Endothelial cell of umbilical vein (primary cell): ENCODE data around the gene ZNF311. TPM values are rescaled to one million over a fixed set of nuclear protein-coding genes. Genes with fewer than 3 reads are reported as not detected.

ENCODE experiments used
- BruUV-seq: library from RNA; stranded (reverse); fragments of 400-500 nt; replicated peaks from 2 replicates; lab custom pipeline; 2021; lab: Mats Ljungman, UMichigan
- CTCF ChIA-PET: fragments of 300-600, 350-600 bp; sonication (Branson Sonifier 250); formaldehyde crosslinking; loops from one replicate; lab custom pipeline; 2021; ENCODE audit warnings: antibody characterized with exemption, inconsistent platforms; lab: Charles Lee
- POLR2A ChIA-PET: fragments of 300-600, 350-600 bp; sonication (Branson Sonifier 250); formaldehyde crosslinking; loops from one replicate; lab custom pipeline; 2021; ENCODE audit warnings: antibody characterized with exemption, inconsistent platforms; lab: Charles Lee
- DNase-seq: peaks from one replicate; pipeline ENCODE4 v3.0.0-alpha.2; 2011; ENCODE audit warnings: low read depth, low spot score
- FAIRE-seq: peaks from 2 replicates; lab custom pipeline; 2011; peaks lifted over from hg19 to GRCh38; lab: Jason Lieb, UNC
- H2AFZ ChIP-seq: 2 replicates; pipeline ENCODE4 v1.6.0; 2012; ENCODE audit warnings: low read depth, low read length, control low read depth, inconsistent platforms
- H3K27ac ChIP-seq: 2 replicates; pipeline ENCODE4 v1.5.1; 2011; ENCODE audit warnings: low read depth, mild to moderate bottlenecking, control low read depth, low read length, moderate library complexity; ENCODE audit not compliant: insufficient read depth
- H3K27me3 ChIP-seq, 2 experiments: 2 replicates each; pipeline versions ENCODE4 v1.6.0 to v1.6.1; 2011; ENCODE audit warnings: low read length in 2 of 2, mixed read lengths in 1 of 2; ENCODE audit not compliant: control insufficient read depth in 2 of 2, insufficient read depth in 2 of 2
- H3K36me3 ChIP-seq, 2 experiments: 2 replicates in 1 of 2; 3 replicates in 1 of 2; pipeline ENCODE4 v1.5.1; 2011; ENCODE audit warnings: low read length in 2 of 2, mild to moderate bottlenecking in 1 of 2, moderate library complexity in 1 of 2; ENCODE audit not compliant: control insufficient read depth in 2 of 2, insufficient read depth in 2 of 2; ENCODE audit errors: extremely low read depth in 1 of 2
- H3K4me1 ChIP-seq: 3 replicates; pipeline ENCODE4 v1.5.1; 2011; ENCODE audit warnings: mild to moderate bottlenecking, low read length; ENCODE audit not compliant: control insufficient read depth, insufficient read depth; ENCODE audit errors: extremely low read depth
- H3K4me2 ChIP-seq: 2 replicates; pipeline ENCODE4 v1.6.1; 2011; ENCODE audit warnings: low read length, control low read depth, mixed read lengths; ENCODE audit not compliant: insufficient read depth
- H3K4me3 ChIP-seq, 3 experiments: fragments of 200-600 bp in 1 of 3; sonication (generic), shearing (Covaris generic) in 1 of 3; replicated peaks in 1 of 3; 2 replicates each; pipeline ENCODE4 v1.5.1; 2011 to 2016; ENCODE audit warnings: control low read depth in 3 of 3, low read length in 3 of 3, mild to moderate bottlenecking in 2 of 3, inconsistent platforms in 1 of 3, low read depth in 1 of 3, moderate library complexity in 1 of 3; ENCODE audit not compliant: insufficient read depth in 1 of 3
- H3K79me2 ChIP-seq: 2 replicates; pipeline ENCODE4 v1.6.0; 2012; ENCODE audit warnings: low read length, inconsistent platforms; ENCODE audit not compliant: control insufficient read depth, insufficient read depth
- H3K9ac ChIP-seq: replicated peaks from 2 replicates; pipeline ENCODE3; 2011; ENCODE audit warnings: low read length, control low read depth; ENCODE audit not compliant: insufficient read depth; ENCODE audit errors: extremely low read depth
- H3K9me1 ChIP-seq: replicated peaks from 3 replicates; pipeline ENCODE4 v1.6.0; 2011; ENCODE audit warnings: mild to moderate bottlenecking, low read length; ENCODE audit not compliant: control insufficient read depth, insufficient read depth; ENCODE audit errors: extremely low read depth
- H3K9me3 ChIP-seq: replicated peaks from 2 replicates; pipeline ENCODE4 v1.5.1; 2012; ENCODE audit warnings: low read length, inconsistent platforms; ENCODE audit not compliant: control insufficient read depth, insufficient read depth
- H4K20me1 ChIP-seq: replicated peaks from 2 replicates; pipeline ENCODE3; 2011; ENCODE audit warnings: mild to moderate bottlenecking, low read length; ENCODE audit not compliant: control insufficient read depth, insufficient read depth; ENCODE audit errors: extremely low read depth
- CTCF ChIP-seq, 2 donors: IDR thresholded peaks; 1 replicate in 1 of 2; 2 replicates in 1 of 2; pipeline ENCODE4 v1.5.1; 2011; ENCODE audit warnings: low read length in 2 of 2, mild to moderate bottlenecking in 2 of 2, moderate library complexity in 2 of 2, control low read depth in 1 of 2, inconsistent platforms in 1 of 2, low read depth in 1 of 2; ENCODE audit not compliant: insufficient read depth in 1 of 2; ENCODE audit errors: extremely low read depth in 1 of 2
- EZH2 ChIP-seq: IDR thresholded peaks from 2 replicates; pipeline ENCODE4 v1.6.1; 2012; ENCODE audit warnings: borderline replicate concordance, low read depth, mild to moderate bottlenecking, moderate library complexity, low read length, inconsistent platforms; ENCODE audit not compliant: severe bottlenecking
- FOS ChIP-seq: IDR thresholded peaks from 2 replicates; pipeline ENCODE4 v1.6.1; 2011; ENCODE audit warnings: mild to moderate bottlenecking, low read length, moderate library complexity, borderline replicate concordance; ENCODE audit not compliant: insufficient read depth
- GATA2 ChIP-seq: IDR thresholded peaks from 2 replicates; pipeline ENCODE4 v1.7.0; 2011; ENCODE audit warnings: low read depth, mild to moderate bottlenecking, moderate library complexity, mixed read lengths, low read length; ENCODE audit not compliant: insufficient read length, insufficient read depth
- JUN ChIP-seq: IDR thresholded peaks from 2 replicates; pipeline ENCODE4 v1.6.1; 2011; ENCODE audit warnings: borderline replicate concordance, low read depth; ENCODE audit not compliant: insufficient read length, insufficient read depth
- MYC ChIP-seq: IDR thresholded peaks from one replicate; pipeline ENCODE4 v1.6.1; 2011; ENCODE audit warnings: mild to moderate bottlenecking, low read depth, low read length
- POLR2A ChIP-seq: IDR thresholded peaks from 2 replicates; pipeline ENCODE4 v1.6.1; 2012; ENCODE audit warnings: low read depth, mild to moderate bottlenecking, control low read depth, low read length
- POLR2AphosphoS5 ChIP-seq: IDR thresholded peaks from 2 replicates; pipeline ENCODE4 v1.6.1; 2012; ENCODE audit warnings: low read depth, mild to moderate bottlenecking, control low read depth, low read length, moderate library complexity; ENCODE audit not compliant: insufficient read depth
- dilution Hi-C: fragments of 300-500 bp; cut with MboI; formaldehyde crosslinking; loops from one replicate; pipeline ENCODE4 v1.15.0; 2019; ENCODE audit warnings: low sequenced_read_pairs; ENCODE audit not compliant: extremely low pct_ligation_motif_present
- intact Hi-C: fragments of 100-400 bp; cut with micrococcal nuclease; formaldehyde crosslinking; loops from one replicate; pipeline ENCODE4 v1.10.0; 2022
- polyA plus RNA-seq, 4 experiments: library from polyadenylated mRNA; depleted of rRNA in 3 of 4; stranded (reverse) in 3 of 4; unstranded in 1 of 4; fragments of >200 nt; gene quantifications; 2 replicates each; pipeline versions ENCODE4 v1.2.1 to v1.2.3, GENCODE V29; 2011 to 2012; ENCODE audit warnings: missing spikeins in 1 of 4
- total RNA-seq: library from RNA; stranded (reverse); gene quantifications from 2 replicates; pipeline ENCODE4 v1.2.3, GENCODE V29; 2021
- TF ChIP-seq, protein P1 (sequence below): IDR thresholded peaks from 2 replicates; pipeline ENCODE4 v1.6.1; 2011; ENCODE audit not compliant: insufficient read depth, insufficient read length

The ZNF311 gene
- total and polyA plus RNA-seq, 2 donors (not counting 3 experiments of a cell fraction or from before 2014, with no cell fraction given), result 0.26 to 0.35 TPM

GRCh38 chr6:28979679-28980078 lies 25.4 kb downstream of the ZNF311 start:
- ChIA-PET POLR2A (no interaction called here), CTCF (interaction anchor here (7.1 kb wide), 1 partner anchor 141 kb away, joined by 56 read pairs; no protein-coding TSS in a partner anchor)
- Histone ChIP-seq H3K4me3 (no peak overlapping the region), H3K27ac (no peak overlapping the region), H4K20me1 (no peaks in the 10 kb centered on the region), H3K9me3 (no peaks in the 10 kb centered on the region), H3K4me1 (peaks cover 25% of the 10 kb centered on the region), H3K79me2 (no peaks in the 10 kb centered on the region), H3K36me3 (no peaks in the 10 kb centered on the region), H3K27me3 (no peaks in the 10 kb centered on the region), H3K4me2 (no peak overlapping the region), H3K9ac (no peak overlapping the region), H2AFZ (no peak overlapping the region), H3K9me1 (no peaks in the 10 kb centered on the region)
- DNase-seq (no peak), FAIRE-seq (no peak)
- no peak for TF ChIP-seq FOS
- TF ChIP-seq, protein P1, sequence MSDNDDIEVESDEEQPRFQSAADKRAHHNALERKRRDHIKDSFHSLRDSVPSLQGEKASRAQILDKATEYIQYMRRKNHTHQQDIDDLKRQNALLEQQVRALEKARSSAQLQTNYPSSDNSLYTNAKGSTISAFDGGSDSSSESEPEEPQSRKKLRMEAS, result no peak
- no peak for TF ChIP-seq CTCF (IDR thresholded peaks at IDR 0.05; ENCODE audit: extremely low read depth in 1 of 2, insufficient read depth in 1 of 2, low read depth in 1 of 2, low read length in 2 of 2)
- TF ChIP-seq JUN, result no peak
- no peak for TF ChIP-seq MYC
- TF ChIP-seq POLR2AphosphoS5, result no peak
- no peak for TF ChIP-seq POLR2A
- TF ChIP-seq GATA2, result no peak
- TF ChIP-seq EZH2, result no peak
- intact Hi-C loops (loop anchor here (5.0 to 10.0 kb wide), 5 partner anchors 187 to 1505 kb away; partner anchors contain the start of gene ZNF184), dilution Hi-C loops (no loop called here)
- no TSS peak for BruUV-seq
